Activated naive CD4-positive, alpha-beta T cell treated with Interleukin-2 at 50 U/mL for 16 hours (primary cell): ENCODE measurements around the gene MYOC.
"Not testable (repeated sequence)": the region's sequence is repeated elsewhere in the genome, so short reads cannot be mapped to it uniquely, and the experiment has no call there.

ENCODE experiments used
- DNase-seq: peaks from one replicate; pipeline ENCODE4 v3.0.0-alpha.2; 2020

MYOC gene

DNA sequence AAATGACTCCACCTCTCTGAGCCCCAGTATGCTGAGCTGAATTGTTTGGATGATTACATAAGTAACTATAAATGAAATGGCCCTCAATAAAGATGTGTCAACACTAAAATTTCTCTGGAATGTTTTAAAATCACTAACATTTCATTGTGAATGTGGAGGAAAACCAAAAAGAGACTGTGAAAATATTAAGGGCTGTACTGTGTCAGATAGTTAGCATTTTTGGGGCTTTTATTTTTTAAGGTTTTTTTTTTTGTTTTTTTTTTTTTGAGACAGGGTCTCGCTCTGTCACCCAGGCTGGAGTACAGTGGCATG, 6.3 kb downstream of the MYOC start:
- DNase-seq, result no peak

DNA sequence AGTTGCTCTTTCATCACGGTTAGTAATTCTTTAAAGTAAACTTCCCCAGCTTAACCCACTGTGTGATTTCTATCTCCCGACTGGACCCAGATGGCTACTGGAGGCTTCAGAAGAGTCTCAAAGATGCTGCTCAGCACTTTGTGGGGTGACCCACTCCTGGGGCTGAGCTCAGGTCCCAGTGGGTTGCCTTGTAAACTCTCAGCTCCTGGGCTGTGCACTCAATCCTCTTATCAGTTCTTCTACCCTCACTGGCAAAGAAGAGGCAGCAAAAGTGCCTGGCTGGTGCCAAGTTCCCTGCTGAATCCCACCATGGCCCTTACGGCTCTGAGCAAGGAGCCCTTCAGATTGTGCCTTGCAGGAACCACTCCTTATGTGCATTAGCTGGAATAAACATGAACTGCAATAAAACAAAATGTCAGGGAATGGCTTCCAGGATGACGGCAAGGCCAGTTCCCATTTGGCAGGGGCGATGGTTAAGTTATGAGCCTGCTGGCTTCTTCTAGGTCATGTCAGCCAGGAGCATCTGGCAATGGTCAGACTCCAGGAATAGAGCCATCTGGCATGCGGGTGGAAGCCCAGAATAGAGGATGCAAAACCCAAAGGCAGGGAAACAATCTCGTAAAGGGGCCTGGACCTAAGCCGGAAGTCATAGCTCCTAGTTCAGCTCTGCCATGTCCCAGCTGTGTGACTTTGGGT, 6.8 kb downstream of the MYOC start:
- no peak for DNase-seq

GRCh38 chr1:171644805-171645483, 7.5 kb downstream of the MYOC start:
- DNase-seq, result peak; percentile 60

GRCh38 chr1:171643156-171643555, 9.3 kb downstream of the MYOC start:
- no peak for DNase-seq

GRCh38 chr1:171642197-171642596, 10.3 kb downstream of the MYOC start:
- no peak for DNase-seq

DNA sequence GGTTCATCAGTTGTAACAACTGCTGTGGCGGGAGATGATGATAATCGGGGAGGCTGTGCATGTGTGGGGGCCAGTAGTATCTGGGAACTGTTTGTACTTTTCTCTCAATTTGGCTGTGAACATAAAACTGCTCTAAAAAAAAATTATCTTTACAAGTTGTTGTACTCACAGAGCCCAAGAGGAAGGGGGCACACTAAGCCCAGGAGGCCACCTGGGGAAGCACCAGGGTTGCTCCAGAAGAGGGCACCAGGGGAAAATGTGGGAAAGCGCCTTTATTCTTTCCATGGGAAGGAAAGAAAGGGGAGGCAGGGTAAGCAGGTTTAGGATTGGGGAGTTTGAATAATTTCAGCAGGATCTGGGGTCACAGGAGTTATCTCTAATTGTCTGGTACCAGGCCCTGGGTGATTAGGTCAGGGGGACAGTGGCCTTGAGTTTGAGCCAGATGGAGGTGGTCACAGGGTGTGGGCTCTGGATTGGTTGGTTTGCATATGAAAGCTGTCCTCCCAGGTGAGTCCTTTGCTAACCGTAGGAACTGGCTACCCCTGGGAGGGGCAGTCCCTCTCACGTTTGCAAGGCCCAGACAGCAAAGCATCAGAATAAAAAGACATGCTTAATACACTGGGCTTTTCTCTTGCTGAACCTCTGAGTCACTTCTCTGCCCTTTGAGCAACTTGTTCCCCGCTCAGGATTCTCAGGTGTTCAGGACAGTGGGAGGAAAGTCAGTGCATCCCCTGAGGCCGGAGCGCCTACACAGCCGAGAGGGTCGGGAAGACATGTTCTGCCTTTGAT, 11.2 kb downstream of the MYOC start:
- DNase-seq, result no peak

DNA sequence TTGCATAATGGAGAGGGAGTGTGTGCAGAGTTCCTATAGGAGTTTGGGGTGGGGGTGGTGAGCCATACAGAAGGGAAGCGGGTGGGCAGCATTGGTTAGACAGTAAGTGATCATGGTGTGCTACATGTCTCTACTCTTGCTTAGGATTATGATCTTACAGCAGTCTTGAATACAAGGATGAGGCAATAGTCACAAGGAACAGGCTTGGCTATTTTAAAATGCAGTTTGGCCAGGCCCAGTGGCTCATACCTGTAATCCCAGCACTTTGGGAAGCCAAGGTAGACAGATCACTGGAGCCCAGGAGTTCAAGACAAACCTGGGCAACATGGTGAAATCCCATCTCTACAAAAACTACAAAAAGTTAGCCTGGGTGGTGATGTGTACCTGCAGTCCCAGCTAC, 12.3 kb downstream of the MYOC start:
- no peak for DNase-seq

GRCh38 chr1:171637928-171638576, 14.4 kb downstream of the MYOC start:
- no peak for DNase-seq

DNA sequence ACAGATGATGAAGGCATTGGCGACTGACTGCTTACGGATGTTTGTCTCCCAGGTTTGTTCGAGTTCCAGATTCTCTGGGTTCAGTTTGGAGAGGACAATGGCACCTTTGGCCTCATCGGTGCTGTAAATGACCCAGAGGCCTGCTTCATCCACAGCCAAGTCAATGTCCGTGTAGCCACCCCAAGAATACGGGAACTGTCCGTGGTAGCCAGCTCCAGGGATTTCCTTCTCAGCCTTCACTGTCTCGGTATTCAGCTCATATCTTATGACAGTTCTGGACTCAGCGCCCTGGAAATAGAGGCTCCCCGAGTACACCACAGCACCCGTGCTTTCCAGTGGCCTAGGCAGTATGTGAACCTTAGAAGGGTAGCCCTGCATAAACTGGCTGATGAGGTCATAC, 16.3 kb downstream of the MYOC start:
- no peak for DNase-seq

DNA sequence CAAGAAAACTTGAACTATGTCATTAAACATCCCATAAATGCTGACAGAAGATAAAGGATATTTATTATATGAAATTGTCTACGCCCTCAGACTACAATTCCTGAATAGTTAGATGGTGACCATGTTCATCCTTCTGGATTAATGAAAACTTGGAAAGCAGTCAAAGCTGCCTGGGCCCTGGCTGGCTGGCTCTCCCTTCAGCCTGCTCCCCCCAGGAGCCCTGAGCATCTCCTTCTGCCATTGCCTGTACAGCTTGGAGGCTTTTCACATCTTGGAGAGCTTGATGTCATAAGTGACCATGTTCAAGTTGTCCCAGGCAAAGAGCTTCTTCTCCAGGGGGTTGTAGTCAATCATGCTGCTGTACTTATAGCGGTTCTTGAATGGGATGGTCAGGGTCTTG, 16.8 kb downstream of the MYOC start:
- no peak for DNase-seq

GRCh38 chr1:171628225-171628624, 24.3 kb downstream of the MYOC start:
- no peak for DNase-seq

DNA sequence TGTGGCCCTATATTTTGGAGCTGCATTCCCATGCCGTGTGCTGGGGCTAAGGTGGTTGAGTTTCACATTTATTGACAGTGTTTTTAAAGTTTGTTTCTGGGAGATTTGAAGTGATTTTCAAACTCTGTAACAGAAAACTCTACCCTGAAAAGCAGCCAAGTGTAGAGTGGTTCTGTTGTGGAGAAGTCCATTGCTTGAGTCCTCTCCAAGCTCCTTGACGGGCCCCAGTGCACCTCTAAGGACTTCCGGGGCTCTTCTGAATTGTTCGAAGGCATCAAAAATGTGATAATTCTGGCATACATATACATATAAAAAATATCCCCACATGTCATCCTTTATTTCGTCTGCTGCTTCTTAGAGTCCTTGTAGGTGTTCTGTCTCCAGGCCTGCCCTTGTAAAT, 25.5 kb downstream of the MYOC start:
- DNase-seq, result no peak

DNA sequence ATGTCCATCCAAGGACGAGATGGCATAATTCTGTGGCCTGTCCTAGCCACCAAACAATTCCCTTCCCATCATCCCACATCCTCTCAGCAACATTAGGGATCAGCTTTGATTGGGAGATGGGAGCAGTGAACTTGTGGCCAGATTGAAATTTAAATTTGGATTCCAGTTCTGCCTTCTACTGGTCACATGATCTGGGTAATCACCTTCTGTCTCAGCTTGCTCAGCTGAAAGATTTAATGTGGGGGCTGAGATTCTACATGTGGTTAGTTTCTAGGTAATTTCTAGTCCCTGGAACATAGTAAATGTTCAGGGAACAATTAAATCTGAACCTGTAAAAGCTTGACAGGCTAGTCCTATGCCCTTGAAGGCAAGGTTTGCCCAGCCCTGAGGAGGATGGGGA, 27.3 kb downstream of the MYOC start:
- no peak for DNase-seq

DNA sequence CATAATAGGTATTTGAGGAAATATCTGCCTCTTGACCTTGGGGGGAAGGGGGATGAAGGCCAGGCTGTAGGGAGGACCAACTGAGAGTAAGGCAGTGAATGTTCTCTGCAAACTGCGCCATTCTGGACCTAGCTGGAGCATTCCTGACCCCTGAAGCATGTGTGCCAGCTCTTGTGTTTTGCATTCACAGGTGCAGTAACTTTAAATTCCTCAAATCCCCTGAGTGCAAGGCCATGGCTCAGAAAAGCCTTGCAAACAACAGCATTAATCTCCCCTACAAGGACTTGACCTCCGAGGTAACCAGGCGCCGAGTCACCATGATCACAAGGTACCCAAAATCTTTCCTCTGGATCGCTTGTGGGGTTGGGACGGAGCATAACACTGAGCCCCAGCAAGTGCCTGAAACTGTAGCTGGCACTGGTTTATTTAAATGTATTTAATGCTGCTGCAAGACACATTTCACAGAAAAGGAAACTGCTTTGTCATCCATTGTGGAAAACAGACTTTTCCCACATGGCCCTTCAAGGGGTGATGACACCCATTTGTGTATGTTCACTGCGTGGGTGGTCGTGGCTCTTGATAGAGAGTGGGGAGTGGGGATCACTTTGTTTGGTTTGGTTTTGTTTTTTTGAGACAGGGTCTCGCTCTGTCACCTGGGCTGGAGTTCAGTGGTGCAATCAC, 28.7 kb downstream of the MYOC start:
- no peak for DNase-seq

DNA sequence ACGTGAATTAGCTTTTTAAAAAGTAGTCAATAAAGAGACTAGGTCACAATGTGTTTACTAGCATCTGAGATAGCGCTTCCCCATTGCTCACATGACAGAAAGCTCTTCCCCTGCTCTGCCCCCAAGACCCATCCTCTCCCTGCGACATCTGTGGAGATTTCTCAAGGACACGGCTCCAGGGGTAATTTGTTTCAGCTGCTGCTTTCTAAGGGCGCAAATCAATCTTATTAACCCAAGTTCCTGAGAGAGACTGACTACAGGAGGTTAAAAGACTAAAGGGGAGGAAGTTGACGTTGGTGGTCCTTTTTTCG, 30.4 kb downstream of the MYOC start, which contains the start of gene MYOCOS:
TSS of gene MYOCOS (plus strand) at position 92 of the 311 bp plus-strand sequence. CDS start 1,641 bp downstream, outside the sequence.
- no peak for DNase-seq

DNA sequence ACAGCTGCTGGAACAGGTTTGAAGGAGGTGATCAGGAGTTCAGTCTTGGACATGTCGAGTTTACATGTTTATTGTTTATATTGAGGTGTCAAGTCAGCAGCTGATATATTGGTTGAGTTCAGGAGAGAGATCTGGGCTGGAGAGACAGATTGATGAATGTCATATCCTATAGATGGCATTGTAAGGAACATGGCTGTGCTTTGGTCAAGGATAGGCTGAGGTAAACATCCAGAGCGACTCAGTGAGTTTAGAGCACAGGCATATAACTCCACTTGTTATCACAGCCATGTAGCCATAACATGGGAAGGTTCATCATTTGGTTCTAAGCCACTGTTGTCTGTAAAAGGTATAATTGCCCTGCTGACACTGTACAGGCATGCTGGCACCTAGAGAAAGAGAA, 35.9 kb downstream of the MYOC start:
- no peak for DNase-seq

DNA sequence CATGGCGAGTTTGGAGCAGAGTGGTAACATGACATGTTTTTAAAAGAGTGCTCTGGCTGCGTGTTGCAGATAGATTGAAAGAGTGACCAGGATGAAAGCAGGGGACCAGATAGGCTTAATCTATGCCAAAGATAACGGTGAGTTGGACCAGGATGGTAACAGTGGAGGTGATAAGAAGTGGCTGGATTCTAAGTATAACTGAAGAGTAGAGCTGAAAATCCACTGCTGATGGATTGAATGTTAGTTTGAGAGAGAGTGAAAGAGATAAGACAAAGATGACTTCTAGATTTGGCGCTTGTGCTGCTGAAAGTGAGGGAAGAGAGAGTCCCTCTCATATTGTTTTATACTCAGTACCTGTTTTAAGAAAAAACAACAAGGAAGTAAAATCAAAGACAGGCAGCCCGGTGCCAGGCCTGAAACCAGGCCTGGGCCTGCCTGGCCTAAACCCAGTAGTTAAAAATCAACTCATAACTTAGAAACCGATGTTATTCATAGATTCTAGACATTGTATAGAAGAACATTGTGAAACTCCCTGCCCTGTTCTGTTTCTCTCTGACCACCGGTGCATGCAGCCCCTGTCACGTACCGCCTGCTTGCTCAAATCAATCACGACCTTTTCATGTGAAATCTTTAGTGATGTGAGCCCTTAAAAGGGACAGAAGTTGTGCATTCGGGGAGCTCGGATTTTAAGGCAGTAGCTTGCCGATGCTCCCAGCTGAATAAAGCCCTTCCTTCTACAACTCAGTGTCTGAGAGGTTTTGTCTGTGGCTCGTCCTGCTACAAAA, 37.2 kb downstream of the MYOC start:
- not testable (repeated sequence) for DNase-seq

- no peak for DNase-seq
Measured at GRCh38 chr1:171613282-171613681, 39.2 kb downstream of the MYOC start.

GRCh38 chr1:171611306-171611705, 41.2 kb downstream of the MYOC start:
- no peak for DNase-seq

GRCh38 chr1:171610385-171610784, 42.1 kb downstream of the MYOC start:
- no peak for DNase-seq

GRCh38 chr1:171606402-171606941, 46.0 kb downstream of the MYOC start:
- DNase-seq, result no peak

DNA sequence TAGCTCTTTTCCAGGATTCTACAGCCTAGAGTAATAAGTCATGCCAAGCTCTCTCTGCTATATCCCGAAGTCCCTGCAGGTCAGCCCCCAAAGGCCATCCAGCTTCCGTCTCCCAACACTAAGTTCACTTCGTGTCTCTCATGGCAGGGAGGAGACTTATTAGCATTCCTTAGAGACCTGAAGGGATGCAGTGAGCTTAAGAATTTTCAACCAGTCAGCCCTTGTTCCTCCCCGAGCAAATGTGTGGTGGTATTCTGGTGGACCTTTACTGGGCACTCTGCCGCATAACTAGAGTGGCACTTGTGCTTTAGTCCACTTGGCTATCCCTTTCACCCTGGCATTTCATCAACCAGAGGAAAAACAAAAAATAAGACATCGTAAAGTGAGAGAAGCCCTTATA, 49.4 kb downstream of the MYOC start:
- not testable (repeated sequence) for DNase-seq
